Measurements from ENCODE around the gene ANAPC16.
"Not testable (repeated sequence)": the region's sequence is repeated elsewhere in the genome, so short reads cannot be mapped to it uniquely, and the experiment has no call there.

Gene ANAPC16

DNA sequence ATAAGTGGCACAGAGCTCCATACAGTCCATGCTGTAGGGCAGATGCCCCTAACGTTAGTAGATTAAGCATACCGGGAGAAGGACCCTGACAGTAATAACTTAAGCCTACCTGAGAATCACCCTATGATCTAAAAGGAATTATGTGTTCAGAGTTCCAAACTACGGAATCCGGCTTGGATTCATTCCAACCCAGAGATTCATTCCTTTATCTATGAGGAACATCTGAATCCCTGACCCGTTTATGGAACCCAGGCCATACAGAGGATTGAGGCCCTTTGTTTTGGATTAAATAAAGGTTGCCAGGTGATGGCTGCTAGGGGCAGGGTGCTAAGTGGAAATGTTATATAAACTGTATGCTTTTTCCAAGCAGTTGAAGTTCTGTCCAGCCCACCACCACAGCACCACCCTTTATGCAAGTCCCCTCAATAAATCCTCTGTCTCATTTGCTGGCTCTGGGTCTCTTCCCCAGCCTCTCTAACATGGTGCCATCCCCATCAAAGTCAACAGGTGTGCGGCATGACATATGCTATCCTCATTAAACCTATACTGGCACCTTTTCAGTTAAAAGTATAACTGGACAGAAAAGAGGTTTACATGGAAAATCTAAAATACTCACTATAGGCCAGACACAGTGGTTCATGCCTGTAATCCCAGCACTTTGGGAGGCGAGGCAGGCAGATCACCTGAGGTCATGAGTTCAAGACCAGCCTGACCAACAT lies 9.1 kb upstream of the ANAPC16 start:
- no peak overlapping the region for H3K4me3 ChIP-seq (ENCODE audit: low read length)
- no peak for TF ChIP-seq CTCF (IDR thresholded peaks at IDR 0.05; ENCODE audit: insufficient read depth, low read depth, low read length, missing control alignments)
- no peak for DNase-seq (ENCODE audit: low read depth)

DNA sequence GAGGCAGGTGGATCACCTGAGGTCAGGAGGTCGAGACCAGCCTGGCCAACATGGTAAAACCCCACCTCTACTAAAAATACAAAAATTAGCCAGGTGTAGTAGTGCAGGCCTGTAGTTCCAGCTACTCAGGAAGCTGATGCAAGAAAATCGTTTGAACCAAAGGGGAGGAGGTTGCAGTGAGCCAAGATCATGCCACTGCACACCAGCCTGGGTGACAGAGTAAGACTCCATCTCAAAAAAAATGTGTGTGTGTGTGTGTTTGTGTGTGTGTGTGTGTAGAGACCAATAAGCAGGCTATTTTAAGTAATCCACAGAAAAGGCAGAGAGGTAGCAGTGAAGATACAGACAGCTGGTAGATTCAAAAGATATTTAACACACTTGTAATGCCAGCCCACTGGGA lies 7.3 kb upstream of the ANAPC16 start:
- H3K4me3 ChIP-seq (ENCODE audit: low read length); DNase-seq (ENCODE audit: low read depth): not testable (repeated sequence)

DNA sequence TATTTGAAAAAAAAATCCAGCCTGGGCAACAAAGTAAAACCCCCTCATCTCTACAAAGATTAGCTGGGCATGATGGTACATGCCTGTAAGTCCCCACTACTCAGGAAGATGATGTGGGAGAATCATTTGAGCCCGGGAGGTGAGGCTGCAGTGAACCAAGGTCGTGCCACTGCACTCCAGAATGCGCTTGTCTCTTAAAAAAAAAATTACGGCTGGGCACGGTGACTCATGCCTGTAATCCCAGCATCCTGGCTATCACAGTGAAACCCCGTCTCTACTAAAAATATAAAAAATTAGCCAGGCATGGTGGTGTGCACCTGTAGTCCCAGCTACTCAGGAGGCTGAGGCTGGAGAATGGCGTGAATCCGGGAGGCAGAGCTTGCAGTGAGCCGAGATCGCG lies 4.4 kb upstream of the ANAPC16 start:
- peak; percentile 15 for DNase-seq (ENCODE audit: low read depth)
- not testable (repeated sequence) for H3K4me3 ChIP-seq (ENCODE audit: low read length)

DNA sequence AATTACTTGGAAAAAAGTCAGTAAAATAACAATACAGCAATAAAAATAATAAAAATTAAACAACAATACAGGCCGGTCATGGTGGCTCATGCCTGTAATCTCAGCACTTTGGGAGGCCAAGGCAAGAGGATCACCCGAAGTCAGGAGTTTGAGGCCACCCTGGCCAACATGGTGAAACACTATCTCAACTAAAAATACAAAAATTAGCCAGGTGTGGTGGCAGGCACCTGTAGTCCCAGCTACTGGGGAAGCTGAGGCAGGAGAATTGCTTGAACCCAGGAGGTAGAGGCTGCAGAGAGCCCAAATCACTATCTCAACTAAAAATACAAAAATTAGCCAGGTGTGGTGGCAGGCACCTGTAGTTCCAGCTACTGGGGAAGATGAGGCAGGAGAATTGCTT lies 4.0 kb upstream of the ANAPC16 start:
- H3K4me3 ChIP-seq (ENCODE audit: low read length); DNase-seq (ENCODE audit: low read depth): not testable (repeated sequence)

DNA sequence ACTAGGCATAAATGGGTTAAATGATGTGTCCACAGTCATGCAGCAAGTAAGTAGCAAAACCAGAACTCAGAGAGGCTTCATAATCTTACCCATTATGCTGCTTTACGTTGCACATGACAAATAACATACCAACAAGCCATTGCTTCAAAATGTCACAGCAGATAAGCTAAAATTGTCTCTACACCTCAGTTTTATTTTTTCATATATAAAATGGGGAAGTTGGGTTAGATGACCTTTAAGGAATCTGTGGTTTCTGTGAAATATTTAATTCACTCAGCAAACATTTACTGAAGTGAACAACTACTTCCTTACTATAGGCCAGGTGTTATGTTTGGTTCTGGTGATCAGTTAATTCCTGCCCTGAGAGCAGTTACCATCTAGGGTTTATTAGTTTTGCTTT lies 2.5 kb downstream of the ANAPC16 start:
- no peak for TF ChIP-seq CTCF (IDR thresholded peaks at IDR 0.05; ENCODE audit: insufficient read depth, low read depth, low read length, missing control alignments)
- DNase-seq (ENCODE audit: low read depth), result no peak
- H3K4me3 ChIP-seq (ENCODE audit: low read length), result no peak overlapping the region

DNA sequence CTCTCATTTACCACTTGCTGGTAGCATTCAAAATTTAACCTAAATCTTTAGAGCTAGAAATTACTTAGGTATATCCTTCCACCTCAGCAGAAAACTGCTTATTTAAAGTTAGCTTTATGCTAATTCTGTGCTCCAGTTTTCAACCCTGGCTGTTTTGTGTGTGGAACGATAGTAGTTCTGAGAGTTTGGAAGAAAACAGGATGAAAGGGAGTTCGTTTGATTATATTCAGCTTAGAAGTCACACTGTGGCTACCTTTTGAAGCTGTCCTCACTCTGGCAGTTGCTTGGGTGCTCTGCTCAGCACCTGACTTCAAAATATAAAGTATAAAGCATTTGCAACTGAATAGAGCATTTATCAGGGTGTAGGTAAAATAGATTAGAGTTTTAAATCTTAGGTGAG lies 2.9 kb downstream of the ANAPC16 start:
- H3K4me3 ChIP-seq (ENCODE audit: low read length), result no peak overlapping the region
- TF ChIP-seq CTCF (IDR thresholded peaks at IDR 0.05; ENCODE audit: insufficient read depth, low read depth, low read length, missing control alignments), result no peak

GRCh38 chr10:72219235-72219814 lies 3.5 kb downstream of the ANAPC16 start:
- no peak for TF ChIP-seq CTCF (IDR thresholded peaks at IDR 0.05; ENCODE audit: insufficient read depth, low read depth, low read length, missing control alignments)
- H3K4me3 ChIP-seq (ENCODE audit: low read length), result no peak overlapping the region
- no peak for DNase-seq (ENCODE audit: low read depth)

More for the DNA sequence above, 2.9 kb downstream of the ANAPC16 start:
- no peak for DNase-seq (ENCODE audit: low read depth)

DNA sequence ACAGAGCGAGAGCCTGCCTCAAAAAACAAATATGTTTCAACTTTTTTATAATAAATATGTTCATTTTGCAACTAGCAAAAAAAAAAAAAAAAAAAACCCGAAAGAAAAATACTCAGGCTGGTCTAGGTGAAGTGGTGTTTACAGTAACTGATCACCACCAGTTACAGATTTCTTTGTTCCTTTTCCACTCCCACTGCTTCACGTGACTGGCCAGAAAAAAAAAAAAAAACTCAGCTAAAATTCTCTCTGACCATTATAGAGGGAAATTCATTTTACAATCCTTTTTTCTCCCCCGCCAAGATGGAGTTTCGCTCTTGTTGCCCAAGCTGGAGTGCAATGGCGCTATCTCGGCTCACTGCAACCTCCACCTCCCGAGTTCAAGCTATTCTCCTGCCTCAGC lies 4.8 kb downstream of the ANAPC16 start:
- TF ChIP-seq CTCF (IDR thresholded peaks at IDR 0.05; ENCODE audit: insufficient read depth, low read depth, low read length, missing control alignments), result no peak
- DNase-seq (ENCODE audit: low read depth), result no peak
- H3K4me3 ChIP-seq (ENCODE audit: low read length), result no peak overlapping the region

All from epithelial cell of esophagus (primary cell).